T-helper 2 cell (primary cell): ENCODE measurements around the gene CEP290.
"Not testable (repeated sequence)": the region's sequence is repeated elsewhere in the genome, so short reads cannot be mapped to it uniquely, and the experiment has no call there.

Experiments used
- DNase-seq, 5 experiments: peaks; one replicate each; pipeline versions ENCODE4 v3.0.0 to v3.0.0-alpha.2; 2012 to 2022

CEP290 gene

GRCh38 chr12:88141425-88141773, 489 bp downstream of the CEP290 start:
- DNase-seq = no peak

DNA sequence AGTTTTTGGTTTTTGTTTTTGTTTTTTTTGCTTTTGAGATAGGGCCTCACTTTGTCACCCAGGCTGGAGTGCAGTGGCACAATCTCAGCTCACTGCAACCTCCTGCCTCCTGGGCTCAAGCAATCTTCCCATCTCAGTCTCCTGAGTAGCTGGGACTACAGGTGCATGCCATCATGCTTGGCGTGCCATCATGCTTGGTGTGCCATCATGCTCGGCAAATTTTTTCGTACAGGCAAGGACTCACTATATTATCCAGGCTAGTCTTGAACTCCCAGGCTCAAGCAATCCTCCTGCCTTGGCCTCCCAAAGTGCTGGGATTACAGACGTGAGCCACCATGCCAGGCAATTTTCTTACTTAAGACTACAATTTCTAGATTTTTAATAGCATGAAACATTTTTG, 2.2 kb downstream of the CEP290 start:
- DNase-seq = not testable (repeated sequence)

DNA sequence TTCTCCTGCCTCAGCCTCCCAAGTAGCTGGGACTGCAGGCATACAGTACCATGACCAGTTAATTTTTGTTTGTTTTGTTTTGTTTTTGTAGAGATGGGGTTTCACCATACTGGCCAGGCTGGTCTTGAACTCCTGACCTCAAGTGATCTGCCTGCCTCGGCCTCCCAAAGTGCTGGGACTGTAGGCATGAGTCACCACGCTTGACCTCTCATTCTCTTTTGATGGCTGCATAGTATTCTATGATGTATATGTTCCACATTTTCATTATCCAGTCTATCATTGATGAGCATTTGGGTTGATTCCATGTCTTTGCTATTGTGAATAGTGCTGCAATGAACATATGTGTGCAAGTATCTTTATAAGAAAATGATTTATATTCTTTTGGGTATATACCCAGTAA, 8.7 kb downstream of the CEP290 start:
- DNase-seq = not testable (repeated sequence)

DNA sequence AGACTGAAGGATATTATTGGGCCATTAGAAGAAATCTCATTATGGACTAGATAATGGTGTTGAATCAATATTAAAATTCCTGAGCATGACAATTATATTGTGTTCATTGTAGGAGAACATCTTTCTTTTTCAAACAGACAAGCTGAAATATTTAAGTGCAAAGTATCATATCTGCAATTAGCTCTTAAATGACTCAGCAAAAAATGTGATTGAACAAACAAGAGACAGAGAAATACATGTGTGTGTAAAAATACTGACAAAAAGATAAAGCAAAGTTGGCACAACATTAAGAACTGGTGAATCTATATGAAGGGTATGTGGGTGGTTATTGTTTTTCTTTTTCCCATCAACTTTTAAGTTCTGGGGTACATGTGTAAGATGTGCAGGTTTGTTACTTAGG, 9.5 kb downstream of the CEP290 start:
- no peak for DNase-seq

DNA sequence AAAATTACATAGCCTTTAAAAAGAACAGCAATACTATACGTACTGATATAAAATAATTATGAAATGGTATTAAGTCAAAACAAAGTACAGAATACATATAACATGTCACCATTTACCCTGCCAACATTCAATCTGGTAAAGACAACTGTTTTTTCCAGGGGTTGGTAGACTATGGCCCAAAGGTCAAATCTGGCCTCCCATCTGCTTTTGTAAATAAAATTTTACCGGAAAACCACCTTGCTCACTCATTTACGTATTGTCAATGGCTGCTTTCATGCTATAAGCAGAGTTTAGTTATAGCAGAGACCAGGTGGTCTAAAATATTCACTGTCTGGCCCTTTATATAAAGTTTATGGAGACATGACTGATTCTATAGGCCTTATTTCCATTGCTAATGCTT, 14.0 kb downstream of the CEP290 start:
- no peak for DNase-seq

DNA sequence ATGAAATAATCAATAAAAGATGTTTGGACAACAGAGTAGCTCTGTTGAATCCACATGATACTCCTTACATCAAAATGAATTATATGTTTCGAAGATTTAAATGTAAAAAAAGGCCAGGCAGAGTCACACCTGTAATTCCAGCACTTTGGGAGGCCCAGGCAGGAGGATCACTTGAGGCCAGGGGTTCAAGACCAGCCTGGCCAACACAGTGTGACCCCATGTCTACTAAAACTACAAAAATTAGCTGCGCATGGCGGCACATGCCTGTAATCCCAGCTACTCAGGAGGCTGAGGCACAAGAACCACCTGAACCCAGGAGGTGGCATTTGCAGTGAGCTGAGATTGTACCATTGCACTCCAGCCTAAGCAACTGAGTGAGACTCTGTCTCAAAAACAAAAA, 14.8 kb downstream of the CEP290 start:
- no peak for DNase-seq

DNA sequence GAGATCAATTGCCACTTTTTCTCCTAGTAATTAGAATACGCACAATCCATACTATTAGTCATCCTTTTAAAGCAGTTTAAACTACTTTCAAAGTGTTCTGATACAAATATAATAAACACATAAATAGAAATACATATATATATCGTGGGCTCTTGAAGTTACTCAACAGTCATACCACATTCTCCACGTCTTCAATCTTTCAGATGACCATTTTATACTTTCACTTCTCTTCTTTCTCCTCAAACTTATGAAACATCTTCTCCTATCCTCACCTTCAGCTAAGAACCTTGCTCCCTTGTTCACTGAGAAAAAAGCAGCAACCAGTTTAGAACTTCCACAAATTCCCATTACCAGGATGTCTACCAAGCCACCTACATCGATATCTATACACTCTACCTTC, 19.2 kb downstream of the CEP290 start:
- no peak for DNase-seq

DNA sequence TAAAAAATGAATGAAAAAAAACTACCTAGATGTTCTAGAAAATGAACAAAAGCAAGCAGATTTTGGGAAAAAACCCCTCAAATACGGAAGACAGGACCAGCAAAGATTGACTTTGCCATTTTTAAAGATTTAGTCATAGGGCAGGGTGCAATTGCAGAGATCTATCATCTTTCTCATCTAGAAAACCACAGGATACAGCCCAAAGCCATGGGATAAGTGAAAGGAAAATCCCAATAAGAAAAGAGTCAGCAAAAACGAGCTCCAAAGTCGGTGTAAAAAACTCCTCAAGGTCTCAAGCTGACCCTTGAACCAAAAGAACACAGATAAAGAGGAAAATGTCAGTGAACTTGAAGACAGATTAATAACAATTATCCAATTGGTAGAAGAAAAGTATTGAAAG, 28.0 kb downstream of the CEP290 start:
- no peak for DNase-seq

GRCh38 chr12:88111074-88111652, 30.7 kb downstream of the CEP290 start:
- DNase-seq = peak in 1 of 5 experiments; percentile 62

DNA sequence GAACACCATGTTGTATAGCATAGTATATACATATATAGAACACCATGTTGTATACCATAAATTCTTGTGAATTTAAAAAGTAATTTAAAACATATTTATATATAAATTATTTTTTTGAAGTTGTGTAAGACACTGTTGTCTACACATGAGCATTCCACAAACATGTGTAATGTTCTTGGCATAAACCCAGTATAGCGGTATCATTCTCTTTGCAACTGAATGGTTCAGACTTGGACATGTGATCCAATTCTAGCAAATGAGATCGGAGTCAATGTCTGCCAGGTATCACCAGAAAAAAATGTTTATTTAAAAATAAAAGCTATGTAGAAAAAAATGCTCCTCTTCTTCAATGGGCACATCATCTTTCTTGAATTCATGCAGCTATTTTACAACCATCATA, 33.9 kb downstream of the CEP290 start:
- DNase-seq = no peak

DNA sequence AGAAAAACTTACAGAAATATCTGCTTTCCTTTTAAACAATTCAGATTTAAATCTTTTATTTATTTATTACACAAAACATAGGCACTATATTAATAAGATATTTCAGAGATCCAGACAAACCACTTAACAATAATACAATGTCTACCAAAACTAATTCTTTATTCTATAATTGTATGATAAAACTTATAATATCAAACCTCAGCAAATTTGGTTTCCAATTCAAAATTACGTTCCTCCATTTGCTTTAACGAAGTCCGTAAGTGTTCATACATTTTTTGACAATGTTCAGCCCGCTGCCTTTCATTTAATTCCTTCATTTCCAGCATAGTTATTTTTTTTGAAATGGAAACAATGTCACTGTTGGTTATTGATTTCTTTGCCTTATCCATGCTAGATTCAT, 48.3 kb downstream of the CEP290 start:
- no peak for DNase-seq

DNA sequence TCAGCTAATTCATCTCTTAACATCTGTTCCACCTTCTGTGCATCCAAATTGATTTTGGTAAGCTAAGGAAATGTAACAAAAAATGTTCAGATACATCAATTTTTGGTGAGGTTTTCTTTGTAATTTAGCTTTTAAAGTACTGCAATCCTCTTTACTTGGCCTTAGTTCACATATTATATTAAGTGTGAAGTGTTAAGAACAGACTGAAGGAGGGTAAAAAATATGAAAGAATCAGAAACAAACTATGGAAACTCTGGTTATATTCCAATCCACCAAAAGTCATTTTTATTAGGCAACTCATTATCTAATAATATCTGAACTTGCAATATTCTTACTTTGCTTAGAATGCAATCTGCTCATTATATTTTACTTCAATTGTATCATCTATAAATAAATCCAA, 49.1 kb downstream of the CEP290 start:
- no peak for DNase-seq

DNA sequence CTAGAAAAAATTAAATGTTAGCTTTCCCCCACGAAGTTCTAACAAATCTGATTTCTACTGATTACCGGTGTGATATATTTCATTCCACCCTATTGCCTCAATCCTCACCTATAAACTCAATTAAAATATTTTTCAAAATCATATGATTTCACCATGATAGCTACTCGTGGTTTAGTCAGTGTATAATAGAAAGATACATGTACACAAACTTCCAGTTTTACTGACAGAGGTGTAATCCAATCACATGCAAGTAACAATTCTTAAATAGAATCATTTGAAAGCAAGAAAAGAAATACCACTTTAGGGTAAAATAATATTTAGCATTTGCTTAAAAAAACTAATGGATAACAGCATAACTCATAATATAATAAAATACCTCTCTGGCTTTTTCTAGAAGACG, 57.7 kb downstream of the CEP290 start:
- no peak for DNase-seq

DNA sequence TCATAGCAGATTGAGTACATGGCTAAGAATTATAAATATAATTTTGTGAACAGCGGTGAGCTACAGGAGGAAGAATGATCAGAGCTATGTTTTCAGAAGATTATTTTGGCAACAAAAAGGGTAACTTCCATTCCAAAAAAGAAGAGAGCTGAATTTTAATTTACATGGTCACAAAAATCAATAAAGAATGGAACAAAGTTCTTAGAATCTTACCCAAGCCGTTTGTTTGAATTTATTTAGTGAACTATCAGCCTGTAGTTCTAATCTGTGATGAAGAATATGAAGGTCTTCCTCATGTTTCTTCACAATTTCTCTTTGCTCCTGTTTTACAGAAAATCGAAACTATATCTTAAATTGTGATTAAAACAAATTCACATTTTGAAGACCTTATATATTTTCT, 58.3 kb downstream of the CEP290 start:
- no peak for DNase-seq

GRCh38 chr12:88081247-88081646, 60.6 kb downstream of the CEP290 start:
- no peak for DNase-seq

DNA sequence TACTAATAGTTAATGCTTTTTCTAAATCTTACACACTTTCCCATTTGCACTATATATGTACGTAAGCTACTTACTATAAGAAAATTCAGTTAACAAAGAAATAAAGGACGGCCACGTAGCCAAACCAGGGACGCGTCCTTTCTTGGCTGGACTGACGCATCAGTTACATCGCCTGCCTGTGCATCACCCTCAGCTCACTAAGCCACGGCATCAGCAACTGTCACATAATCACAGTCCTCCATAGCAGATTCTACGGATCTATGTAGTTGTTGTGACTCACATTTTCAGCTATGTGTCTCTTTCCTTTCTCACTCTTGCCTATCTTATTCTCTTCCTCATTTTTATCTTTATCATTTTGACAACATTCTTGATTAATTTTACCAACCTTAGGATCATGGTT, 74.6 kb downstream of the CEP290 start:
- no peak for DNase-seq

GRCh38 chr12:88063375-88063774, 78.5 kb downstream of the CEP290 start:
- DNase-seq = peak in 1 of 5 experiments; percentile 34

DNA sequence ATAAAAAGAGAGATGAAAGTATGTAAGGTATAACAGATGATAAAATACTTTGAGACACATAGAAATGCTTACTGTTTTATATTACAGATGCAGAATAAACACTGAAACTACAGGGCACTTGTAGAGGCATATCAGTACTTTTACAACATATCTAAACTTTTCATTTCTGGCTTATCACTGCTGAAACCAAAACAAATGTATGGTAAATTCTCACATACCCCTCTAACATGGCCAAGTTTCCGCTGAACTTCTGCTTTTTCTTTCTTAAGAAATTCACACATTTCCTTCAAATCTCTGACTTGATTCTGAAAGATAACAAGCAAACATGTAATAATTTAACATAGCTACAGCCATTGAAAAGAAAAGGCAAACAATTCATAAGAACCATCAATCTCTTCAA, 79.4 kb downstream of the CEP290 start:
- DNase-seq = peak in 1 of 5 experiments; percentile 76

DNA sequence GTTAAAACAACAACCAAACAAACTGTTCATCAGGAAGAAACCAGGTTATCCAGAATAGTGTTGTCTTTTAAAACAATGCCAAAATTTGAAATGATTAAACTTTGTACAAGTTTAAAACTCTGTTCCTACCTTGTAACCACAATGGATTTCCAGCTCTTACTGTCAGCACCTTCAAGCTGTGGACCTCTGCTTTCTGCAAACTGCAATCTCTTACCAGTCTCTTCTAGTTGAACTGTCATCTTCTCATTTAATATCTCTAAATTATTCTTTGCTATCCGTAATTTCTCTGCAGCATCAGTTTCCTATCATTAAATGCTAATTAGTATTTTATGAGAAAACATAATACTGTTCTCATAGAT, 83.2 kb downstream of the CEP290 start:
- DNase-seq = no peak

DNA sequence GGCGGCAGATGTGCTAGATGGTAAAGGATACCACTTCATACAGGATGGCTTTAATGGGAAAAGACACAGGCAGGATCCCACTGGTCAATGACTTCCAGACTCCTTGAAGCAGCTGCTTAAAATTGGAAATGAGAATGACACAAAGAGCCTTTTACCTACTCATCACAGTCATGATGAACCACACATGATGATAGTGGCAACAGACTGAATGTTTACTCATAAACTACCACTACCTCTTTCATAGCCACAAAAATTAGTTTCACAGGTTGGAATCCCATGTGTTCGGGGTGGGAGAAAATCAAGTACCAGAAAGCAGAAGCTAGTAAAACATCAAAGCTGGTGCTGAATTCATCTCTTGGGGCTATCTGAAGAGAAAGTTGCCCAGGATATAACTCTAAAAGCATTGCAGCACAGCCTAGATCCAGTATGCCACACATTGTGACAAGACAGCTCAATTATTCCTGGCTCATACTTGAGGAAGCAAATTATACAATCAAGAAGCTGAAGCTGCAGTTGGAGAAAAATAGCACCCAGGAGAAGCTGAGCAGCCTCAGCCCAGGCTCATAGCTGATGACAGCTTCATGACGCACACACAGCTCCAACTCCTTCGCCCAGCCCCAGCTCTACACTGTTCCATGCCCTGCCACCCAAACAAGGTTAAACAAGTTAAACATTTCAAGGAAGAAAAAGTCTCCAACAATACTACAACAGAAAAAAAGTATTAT, 83.7 kb downstream of the CEP290 start:
- DNase-seq = peak in 1 of 5 experiments; percentile 18

DNA sequence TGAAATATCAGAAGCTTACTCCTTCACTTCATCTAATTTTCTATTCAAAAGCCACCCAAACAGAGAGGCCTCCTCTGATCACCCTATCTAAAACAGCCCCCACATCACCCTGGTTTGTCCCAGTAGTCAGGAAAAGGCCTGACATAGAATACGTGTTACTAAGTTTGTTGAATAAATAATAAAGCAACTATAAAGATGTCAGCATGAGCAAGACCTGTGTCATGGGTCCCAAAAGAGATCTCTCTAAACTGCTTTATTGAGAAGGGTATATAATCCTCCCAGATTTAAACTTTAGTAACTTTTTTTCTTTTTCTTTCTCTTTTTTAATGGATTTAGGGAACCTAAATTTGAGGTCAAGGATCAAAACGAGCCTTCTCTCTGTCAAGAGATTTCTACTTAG, 85.3 kb downstream of the CEP290 start:
- no peak for DNase-seq

DNA sequence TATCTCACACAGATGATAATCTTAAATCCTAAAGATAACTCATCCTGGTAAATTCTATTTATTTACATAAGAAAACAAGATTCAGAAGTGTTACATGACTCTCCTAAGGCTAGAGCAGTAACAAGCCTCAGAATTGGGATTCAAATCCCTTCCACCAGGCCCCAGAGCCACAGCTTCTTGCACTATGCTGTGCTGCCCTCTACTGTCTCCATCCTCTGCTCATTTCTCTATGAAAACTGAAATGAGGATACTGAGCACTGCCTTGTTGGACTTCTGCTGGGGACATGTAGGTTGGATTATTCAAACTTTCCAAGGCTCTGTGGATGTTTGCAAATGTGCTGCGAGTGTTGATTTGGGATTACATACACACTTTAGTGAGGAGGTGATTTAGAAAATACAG, 89.2 kb downstream of the CEP290 start:
- peak in 1 of 5 experiments; percentile 36 for DNase-seq

DNA sequence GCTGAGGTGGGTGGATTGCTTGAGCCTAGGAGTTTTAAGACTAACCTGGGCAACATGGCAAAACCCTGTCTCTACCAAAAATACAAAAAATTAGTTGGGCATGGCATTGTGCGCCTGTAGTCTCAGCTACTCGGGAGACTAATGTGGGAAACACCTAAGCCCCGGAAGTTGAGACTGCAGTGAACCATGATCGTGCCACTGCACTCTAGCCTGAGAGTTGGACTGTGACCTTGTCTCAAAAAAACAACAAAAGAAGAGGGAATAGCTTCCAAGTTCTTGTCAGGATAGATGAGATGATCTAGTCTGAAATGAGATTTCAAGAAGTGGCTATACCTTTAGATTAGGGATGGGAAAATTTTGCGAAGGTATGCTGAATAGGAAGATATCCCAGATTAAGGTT, 97.9 kb downstream of the CEP290 start:
- no peak for DNase-seq

DNA sequence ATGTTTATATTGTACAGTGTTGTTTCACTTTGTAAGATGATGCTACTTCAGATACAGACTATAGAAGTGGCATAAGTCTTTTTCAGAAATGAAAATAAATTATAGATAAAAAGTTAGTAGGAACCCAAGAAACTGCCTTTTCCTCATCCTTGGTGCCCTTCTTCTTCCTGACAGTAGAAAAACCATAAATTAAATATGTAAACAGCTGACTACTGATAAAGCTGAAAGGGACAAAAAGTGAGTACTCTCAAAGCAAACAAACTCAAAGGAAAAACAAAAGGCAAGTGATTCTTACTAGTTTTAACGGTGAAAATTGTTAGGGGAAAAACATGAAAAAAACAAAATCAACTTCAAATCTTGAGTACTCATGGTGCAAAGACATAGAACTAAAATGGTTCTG, 104.1 kb downstream of the CEP290 start:
- DNase-seq = no peak

DNA sequence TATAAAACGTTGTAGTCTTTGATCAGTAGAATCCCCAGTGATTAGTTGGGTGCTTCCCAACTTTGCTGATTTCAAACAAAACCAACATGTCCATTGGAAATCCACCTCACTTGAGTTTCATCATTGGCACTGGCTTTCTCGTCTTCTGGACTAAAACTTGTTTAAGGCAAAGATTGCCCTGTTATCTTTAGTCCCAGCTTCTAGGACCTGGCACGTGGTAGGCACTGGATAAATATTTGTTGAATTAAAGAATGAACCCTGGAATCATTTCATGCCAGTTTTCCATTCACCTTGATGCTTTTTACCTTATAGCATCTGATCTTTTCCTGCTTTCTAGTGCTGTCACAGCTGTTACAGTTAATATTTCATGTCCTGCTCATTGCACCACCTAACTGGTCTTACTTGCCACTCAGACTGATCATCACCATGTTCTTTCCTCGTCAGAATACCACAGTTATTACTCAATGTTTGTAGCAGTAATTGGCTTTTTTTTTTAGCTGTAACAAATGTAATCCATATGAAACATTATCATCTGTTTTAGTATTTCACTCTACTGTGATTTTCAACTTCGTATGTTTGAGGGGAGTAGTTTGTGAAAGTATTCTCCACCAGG, 105.4 kb downstream of the CEP290 start:
- DNase-seq = peak in 1 of 5 experiments; percentile 16
